ENCODE measurements around the gene SERTM1.

The SERTM1 gene

DNA sequence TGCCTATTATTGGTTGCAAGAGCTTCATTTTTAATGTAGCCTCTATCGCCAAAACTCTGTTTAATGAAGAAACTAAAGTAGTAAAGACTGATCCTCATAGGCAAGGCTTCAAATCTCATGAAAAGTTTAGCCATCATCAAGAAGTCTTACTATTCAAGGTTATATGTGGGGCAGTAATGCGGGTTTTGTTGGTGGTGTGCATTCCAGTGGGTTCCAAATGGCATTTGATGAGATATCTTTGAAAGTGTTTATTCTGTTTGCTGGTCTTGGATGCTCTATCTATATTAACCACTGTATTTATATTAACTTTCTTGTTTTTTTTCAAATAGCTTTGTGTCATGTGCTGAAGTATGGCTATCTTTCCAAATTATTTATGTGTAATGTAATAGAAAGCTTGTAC, 72.2 kb downstream of the SERTM1 start:
- Histone ChIP-seq H3K4me3 (ENCODE audit: low read length) (no peak overlapping the region), H3K36me3 (ENCODE audit: control insufficient read depth, low read length) (no peaks in the 10 kb centered on the region), H3K9me2 (replicated peaks; ENCODE audit: control insufficient read depth, low read length) (no peaks in the 10 kb centered on the region), H3K9me3 (ENCODE audit: control insufficient read depth, insufficient read depth, low read length) (no peaks in the 10 kb centered on the region), H3K27me3 (ENCODE audit: control insufficient read depth, low read length) (no peaks in the 10 kb centered on the region), H4K20me1 (ENCODE audit: control insufficient read depth, insufficient read depth, low read depth, low read length) (no peaks in the 10 kb centered on the region), H3K27ac (ENCODE audit: low read depth, low read length) (no peak overlapping the region), H3K4me1 (ENCODE audit: control insufficient read depth, low read length) (no peaks in the 10 kb centered on the region), H3K4me2 (ENCODE audit: low read length) (no peak overlapping the region), H3K79me2 (ENCODE audit: control insufficient read depth, low read length) (no peaks in the 10 kb centered on the region), H3F3A (ENCODE audit: control insufficient read depth, insufficient read depth) (no peaks in the 10 kb centered on the region)
- TF ChIP-seq EZH2phosphoT487 (IDR thresholded peaks at IDR 0.05; ENCODE audit: borderline replicate concordance, low read length): no peak
- TF ChIP-seq CTCF (IDR thresholded peaks at IDR 0.05; ENCODE audit: low read depth, low read length, poor library complexity, severe bottlenecking): no peak
